HG02678 (cell line): ENCODE data around the gene IL6.
"Not testable (repeated sequence)": the region's sequence is repeated elsewhere in the genome, so short reads cannot be mapped to it uniquely, and the experiment has no call there.

Experiments used
- ATAC-seq: cut with Tn5 transposase; IDR thresholded peaks from one replicate; pipeline ENCODE4 v1.9.1; 2021; ENCODE audit warnings: mild to moderate bottlenecking, moderate library complexity; ENCODE audit not compliant: unreplicated experiment

Gene IL6

GRCh38 chr7:22779730-22780323 lies 52.8 kb downstream of the IL6 start:
- ATAC-seq = not testable (repeated sequence)

- ATAC-seq = no peak
Measured at GRCh38 chr7:22781230-22781711, 54.3 kb downstream of the IL6 start.
